ENCODE data around the gene YKT6.
A peak's percentile ranks its signal among the peaks of the same experiment; 100 is the strongest.
"Not testable (repeated sequence)": the region's sequence is repeated elsewhere in the genome, so short reads cannot be mapped to it uniquely, and the experiment has no call there.

YKT6 gene

DNA sequence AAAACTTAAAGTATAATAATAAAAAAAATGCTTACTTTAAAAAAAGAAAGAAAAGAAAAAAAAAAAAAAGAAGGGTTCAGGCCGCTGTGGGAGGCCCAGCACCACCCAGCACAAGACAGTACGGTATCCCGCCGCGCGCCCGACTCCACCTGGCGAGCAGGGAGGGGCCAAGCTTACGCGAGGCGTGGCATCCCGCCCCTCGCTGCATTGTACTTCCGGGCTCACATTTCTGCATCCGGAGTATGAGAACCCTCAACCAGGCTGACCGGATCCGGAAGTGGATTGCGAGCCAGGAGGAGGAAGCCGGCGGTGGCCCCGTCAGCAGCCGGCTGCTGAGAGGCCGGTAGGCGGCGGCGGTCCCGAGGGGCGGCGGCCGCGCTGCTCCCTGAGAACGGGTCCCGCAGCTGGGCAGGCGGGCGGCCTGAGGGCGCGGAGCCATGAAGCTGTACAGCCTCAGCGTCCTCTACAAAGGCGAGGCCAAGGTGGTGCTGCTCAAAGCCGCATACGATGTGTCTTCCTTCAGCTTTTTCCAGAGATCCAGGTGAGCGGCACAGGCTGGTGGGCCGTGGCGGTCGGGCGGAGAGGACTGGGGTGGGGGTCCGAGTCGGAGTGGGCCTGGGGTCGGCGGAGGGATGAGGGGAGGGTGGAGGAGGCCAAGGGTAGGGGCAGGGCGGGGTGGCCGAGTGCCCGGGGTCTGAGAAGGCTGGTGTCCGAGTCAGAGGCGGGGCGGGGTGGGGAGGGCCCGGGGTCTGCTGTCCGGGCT lies at the start of gene YKT6:
Gene YKT6, plus strand, starts transcription at position 280 of the 763 bp plus-strand sequence. Its CDS starts 158 bp downstream, at position 438.
- peak; percentile 94 for DNase-seq (ENCODE audit: low read depth)

DNA sequence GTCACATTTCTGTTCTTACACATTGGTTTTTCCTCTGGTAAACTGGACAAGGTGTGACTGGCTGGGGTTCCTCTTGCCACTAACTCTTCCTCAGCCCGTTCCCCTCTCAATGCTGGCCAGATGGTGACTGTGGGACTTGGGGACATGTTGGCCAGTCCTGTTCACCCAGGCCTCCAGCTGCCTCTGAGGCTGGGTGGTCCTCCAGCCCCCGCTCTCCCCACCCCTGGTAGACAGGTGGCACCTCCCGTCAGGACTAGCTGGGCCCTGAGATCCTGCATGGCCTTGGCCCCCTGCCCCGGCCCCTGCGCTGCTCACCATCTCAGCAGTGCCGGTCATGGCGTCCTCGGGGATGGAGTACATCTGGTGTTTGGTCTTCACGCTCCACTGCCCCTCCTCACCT lies 48.8 kb upstream of the YKT6 start:
- DNase-seq (ENCODE audit: low read depth): no peak

DNA sequence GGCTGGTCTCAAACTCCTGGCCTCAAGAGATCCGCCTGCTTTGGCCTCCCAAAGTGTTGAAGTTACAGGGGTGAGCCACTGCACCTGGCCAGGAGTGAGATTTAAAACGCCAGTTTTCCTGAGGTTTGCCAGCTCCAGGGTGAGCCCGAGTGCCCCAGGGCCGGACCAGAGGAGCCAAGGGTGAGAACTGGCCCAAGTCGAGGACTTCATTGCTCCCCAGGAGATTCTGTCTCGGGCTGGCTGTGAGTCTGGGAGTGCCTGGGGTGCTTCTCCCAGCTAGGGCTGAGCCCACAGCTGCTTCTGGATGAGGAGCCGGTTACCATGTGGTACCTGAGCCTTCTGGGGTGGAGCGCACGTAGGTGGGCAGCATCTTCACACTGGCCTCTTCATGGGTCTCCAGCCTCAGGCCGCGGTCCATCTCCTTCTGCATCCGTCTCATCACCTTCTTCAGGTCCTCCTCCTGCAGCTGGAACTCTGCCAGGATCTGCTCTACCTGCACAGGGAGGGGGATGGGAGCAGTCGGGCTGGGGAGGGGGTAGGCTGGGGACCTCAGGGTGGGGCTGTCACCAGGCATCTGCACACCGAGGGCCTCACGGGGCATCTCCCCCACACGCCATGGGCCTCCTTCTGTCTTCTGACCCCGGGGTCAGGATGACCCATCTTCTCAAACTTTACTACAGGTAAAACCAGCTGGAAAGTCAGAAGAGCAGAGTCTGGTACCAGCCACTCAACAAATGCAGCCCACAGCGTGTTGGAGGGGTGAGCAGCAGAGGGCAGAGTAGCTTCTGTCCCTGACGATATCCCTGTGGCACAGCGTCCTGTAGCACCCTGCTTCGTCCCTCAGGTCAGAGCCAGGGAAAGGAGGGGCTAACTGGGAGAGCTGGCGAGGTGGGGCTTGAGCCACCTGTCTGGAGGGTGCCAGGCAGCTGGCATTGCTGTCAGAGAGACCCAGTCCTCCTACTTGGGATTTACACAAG lies 47.5 kb upstream of the YKT6 start:
- DNase-seq (ENCODE audit: low read depth): no peak

DNA sequence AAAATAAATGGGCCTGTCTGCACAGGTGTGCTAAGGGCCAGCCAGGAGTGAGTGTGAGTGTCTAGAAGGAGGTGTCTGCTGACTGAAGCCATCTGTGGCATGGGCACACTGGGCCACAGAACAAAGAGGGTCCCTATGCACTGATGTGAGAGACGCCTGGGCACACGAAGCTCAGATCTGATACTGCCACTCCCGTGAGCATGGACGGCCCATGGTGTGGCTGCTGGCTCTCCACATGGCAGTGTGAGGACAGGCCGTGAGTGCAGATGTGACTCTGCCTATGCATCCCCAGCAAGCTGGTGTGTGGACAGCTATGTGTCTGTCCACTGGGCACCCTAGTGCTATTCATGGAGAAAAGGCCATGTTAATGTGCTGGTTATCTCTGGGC lies 46.8 kb upstream of the YKT6 start:
- no peak for DNase-seq (ENCODE audit: low read depth)

DNA sequence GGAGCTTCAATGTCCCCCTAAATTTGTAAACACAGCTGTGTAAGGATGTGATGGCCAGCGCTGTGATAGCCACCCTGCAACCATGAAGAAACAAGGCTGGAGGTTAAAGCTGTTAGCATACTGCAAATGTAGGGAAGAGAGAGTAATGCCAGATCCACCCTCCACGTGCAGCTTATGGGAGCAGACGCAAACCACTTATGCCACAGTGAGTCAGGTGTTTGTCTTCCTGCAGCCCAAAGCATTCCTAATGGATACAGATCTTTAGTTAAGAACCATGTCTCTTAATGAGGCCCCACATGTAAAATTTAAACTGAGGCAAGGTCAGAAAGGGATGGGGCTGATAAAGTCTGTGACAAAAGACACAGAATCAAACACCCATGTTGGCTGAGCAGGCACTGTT lies 46.1 kb upstream of the YKT6 start:
- no peak for DNase-seq (ENCODE audit: low read depth)

DNA sequence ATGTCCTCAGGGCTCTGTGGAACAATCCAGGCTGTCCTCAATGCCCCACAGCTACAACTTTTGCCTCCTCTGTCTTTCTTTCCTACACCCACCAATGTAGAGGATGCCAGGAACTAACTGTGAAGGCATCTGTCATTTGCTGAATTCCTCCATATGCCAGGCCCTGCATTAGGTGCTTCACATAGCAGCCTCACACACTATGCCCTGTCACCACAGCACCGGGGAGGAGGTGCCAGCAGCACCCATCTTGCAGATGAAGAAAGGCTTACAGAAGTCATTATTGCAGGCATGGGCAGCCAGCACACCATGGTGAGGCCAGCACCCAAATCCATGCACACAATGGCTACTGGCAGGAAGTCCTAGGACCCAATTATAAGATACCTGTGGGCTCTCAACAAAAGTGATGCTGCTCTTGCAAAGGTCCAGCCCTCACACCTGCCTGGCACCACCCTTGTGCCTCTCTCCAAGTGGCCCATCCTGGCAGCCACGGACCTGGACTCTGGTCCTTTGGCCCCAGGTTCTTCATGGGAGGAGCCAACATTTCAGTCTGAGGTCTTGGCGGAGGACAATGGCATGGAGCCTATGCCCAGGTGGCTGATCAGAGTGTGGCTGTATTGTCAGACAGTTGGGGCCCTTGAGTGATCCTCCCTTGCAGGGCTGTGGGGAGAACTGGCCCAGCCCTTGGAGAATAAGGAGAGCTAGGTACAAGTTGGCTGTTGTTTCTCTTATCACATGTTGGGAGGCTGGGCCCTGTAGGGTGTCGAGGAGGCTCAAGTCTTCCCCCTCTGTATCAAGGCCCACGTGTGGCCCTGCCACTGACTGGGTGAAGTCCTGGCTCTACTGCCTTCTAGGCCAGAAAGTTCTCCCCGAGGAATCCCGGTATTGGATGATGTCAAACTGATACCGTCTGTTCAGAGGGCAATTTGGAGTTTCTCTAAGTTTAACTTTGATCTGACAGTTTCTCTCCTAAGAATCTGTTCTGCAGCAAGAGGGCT lies 45.3 kb upstream of the YKT6 start:
- DNase-seq (ENCODE audit: low read depth): no peak

DNA sequence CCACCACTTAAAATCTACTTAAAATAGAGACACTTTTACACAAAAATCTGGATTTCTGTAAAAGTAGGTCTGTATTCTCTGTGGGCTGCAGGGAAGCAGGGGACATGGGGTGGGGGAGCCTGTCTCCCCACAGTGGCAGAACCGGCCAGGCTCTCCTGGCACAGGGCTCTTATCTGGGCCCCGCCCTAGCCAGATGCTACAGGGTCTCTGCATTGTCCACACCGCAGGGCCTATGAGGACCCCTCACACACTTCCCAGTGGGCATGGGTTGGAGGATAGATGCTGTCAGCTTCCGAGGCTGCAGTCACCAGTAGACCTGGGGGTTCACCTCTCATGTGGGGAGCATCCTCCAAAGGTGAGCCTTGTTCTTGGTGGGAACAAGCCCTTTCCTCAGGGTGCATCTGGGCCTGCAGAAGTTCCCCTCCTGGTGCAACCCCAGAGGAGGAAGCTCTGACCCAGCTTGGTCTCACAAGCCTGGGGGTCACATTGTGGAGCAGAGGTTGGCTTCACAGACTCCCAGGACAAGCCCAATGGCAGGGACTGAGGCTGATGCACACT lies 44.2 kb upstream of the YKT6 start:
- DNase-seq (ENCODE audit: low read depth): no peak

DNA sequence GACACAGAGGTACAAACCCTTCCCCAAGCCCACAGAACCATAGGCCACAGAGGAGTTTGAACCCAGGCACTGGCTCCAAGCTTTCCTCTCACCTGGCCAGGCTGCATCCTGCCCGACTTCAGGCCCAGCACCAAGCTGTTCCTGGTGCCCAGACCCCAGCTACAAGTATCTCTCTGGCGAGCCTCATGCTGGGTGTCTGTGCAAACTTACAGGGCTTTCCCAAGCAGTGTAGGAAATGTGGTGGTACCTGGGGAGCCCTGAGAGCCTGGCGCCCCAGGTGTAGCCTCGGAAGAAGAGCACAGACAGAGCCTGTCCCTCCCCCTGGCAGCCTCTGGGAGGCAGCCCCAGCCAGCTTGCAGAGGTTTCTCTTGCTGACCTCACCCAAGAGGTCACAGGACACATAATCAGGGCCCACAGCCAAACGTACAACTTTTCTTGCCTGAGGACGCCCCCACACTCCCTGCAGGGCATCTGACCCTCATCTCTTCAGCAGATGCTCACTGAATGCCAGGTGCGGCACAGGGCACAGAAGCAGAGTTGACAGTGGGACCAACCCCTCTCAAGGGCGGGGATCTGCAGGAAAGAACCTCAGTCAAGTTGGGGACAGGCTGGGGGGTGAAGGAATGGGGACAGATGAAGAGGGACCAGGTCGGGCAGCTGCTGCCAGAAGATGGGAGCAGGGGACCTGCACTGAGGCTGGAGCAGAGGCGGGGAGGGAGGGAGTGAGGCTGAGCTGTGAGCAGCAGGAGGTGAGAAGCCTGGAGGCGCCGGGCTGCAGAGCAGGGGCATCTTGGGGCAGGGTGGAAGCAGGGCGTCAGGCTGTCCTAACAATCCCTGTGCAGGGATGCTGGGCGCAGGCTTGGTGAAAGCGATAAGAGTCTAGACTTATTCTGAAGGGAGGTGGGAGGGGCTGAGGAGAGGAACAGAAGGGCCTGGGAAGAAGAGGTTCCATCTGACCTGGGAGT lies 43.4 kb upstream of the YKT6 start:
- DNase-seq (ENCODE audit: low read depth): no peak

DNA sequence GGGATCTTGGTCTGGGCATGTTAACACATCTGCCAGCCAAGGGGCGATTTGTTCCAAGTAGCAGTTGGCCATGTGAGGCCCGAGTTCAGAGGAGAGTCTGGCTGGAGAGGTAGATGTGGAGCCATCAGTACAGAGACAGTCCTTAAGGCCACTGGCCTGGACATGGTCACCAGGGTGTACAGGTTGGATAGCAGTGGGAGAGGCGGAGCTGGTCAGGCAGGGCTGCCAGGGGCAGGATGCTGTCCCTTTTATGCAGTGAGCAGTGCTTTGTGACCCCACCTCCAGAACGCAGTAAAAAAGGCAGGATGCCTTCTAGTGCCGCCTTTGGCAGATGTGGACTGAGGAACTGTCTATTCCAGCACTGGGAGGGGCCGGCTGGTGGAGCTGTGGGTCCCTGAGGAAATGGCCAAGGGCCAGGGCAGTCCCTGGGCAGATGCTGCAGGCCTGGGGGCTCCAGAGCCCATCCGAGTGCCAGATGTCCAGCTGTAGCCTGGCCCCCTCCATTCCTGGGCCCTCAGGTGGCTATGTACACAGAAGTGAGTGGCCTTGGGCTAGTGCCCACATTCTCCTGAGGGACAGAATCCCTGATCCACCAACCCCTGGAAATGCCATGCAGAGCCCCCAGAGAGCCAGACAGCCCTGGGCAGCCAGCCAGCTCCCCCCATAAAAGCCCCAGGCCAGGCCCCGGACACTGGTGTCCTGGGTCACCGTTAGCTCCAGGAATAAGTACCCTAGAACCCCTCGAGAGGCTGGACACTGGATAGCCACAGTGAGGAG lies 42.5 kb upstream of the YKT6 start:
- DNase-seq (ENCODE audit: low read depth): no peak

DNA sequence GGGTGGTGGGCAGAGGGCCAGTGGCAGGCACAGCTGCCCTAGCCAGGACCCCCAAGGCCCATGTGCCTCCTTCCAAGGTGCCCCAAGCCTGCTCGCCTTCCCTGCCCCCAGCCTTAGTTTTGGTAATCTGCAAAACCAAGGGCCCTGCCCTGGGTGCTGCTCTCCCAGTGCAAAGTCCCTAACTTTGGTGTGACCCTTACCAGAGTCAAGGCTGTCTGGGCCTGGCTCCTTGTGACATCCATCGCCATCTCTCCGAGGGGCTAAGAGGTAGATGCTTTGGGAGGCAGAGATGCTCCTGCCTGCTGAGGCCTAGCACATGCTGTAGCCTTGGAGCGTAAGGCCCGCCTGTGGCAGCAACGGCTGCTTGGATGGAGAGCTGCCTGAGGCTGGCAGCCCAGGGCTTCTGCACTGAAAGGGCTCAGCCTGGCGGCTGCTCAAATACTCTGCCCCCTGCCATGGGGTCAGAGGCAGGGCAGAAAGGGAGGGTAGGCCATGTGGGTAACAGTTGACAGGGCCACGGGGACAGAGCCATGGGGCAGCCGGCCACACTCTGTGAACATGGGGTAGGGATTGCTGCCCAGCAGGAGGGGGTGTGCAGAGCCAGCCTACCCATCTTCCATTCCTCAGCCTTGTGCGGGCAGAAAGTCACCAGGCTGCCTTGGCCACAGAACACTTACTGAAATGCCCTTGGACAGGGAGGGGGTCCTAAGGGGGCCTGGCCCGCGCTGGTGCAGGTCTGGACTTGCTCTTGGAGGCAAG lies 41.7 kb upstream of the YKT6 start:
- no peak for DNase-seq (ENCODE audit: low read depth)

DNA sequence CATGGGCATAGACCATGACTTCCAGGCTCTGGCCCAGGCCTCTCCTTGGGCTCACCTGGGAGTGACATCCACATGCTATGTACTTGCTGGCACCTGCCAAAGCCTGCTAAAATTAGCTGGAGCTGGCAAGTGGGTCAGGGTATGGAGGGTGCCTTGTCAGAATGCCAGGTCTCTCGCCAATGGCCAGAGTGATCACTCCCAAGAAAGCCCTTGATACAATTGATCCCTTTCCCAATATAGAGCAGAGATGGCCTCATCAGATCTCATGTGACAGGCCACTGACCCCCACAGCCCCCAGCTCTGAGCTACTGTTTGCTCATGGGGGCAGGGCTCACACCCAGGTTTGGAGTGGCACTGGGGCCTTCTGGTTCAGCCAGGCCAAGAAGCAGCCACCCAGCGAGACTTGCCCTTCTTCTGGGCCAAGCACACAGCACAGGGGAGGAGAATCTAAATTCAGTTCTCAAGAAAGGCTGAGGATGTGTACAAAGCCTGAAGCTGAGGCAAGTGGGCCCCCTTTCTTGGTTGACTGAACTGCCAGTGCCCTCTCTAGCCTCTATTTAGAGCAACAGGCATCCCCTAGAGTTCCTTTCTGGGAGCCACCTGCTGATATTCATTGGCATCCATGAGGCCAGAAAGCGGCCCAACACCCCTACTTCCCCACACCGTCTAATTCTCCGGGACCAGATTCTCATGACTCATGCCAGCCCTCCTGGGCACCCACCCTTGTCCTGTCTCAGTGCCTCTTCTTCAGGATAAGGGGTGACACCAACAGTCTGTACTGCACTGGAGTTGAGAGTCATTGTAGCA lies 40.8 kb upstream of the YKT6 start:
- DNase-seq (ENCODE audit: low read depth): no peak

DNA sequence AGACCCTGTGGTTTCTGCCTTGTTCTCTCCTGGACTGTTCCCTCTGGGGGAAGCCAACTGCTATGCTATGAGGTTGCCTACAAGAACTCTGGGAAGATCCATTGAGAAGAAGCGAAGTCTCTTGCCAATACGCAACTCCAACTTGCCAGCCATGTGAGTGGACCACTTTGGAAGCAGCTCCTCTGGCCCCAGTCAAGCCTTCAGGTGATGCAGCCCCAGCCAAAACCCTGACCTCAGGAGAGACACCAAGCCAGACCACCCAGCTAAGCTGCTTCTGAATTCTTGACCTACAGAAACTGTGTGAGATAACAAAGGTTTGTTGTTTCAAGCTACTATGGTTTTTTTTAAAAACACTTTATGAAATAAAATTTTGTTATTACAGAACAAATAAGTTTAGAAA lies 39.4 kb upstream of the YKT6 start:
- DNase-seq (ENCODE audit: low read depth): no peak

DNA sequence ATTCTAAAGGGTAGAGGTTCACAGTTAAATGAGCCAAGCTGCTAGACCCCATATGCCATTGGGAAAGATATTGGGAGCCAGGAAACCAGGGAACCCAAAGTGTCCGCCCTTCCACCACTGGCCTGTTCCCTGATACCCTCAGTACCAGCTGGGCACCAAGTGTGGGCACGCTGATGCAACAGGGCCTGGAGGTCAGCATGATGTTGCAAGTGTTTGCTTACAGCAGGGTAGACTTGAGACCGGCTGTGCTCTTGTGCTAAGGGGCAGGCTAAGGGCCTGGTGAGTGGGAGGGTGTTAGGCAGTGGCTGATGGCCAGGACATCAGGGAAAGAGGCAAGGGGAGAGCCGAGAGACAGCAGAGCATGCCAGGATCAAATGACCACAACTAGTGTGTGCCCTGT lies 38.6 kb upstream of the YKT6 start:
- DNase-seq (ENCODE audit: low read depth): no peak

DNA sequence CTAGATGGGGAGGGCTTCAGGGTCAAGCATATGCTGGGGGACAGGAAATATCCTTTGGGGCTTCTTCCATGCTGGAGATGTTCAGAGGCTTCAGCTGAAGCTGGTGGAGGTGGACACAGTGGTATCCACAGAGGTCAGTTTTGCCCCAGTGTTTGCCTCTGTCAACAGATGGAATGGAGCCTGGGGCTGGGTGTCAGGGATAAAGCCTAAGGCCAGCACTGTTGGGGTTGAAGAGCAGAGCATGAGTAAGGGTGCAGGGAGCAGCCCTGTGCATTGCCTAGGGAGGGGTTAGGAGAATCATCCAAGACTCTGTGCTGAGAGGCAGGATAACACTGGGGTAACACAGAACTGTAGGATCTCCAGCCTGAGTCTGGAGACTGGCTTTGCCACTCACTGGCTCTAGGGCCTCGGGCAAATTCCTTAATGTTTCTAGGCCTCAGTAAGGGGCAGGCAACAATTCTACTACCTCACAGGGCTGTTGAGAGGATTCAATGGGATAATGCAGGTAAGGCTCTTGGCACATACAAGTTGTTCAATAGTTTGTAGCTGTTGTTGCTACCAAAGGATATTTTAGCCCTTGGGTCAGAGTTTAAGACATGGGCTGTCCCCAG lies 37.9 kb upstream of the YKT6 start:
- no peak for DNase-seq (ENCODE audit: low read depth)

DNA sequence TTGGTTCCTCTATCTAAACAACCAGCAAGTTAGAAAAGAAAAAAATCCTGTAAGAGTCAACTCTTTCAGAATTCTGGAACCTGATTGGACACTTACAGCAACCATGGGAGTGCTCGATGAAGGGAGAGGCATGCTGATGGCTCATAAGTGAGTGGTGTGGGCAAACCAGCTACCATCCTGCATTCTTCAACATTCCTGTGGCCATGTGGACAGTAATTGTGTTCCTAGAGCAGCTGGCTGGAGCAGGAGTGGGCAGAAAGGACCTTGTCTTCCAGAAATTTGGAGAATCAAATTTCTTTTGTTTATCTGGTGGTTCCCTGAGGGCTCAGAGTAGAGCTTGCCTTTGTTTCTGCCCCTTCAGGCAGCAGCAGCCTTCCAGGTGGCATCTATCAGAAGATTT lies 37.2 kb upstream of the YKT6 start:
- DNase-seq (ENCODE audit: low read depth): no peak

DNA sequence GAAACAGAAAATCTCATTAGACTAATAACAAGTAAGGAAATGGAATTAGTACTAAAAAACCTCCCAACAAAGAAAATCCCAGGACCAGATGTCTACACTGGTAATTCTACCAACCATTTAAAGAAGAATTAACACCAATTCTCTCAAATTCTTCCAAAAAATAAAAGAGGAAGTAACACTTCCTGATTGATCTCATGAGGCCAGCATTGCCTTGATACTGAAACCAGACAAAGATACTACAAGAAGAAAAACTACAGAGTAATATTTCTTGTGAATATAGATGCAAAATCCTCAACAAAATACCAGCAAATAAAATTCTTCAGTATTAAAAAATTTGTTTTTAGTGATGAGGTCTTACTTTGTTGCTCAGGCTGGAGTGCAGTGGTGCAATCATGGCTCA lies 32.9 kb upstream of the YKT6 start:
- no peak for DNase-seq (ENCODE audit: low read depth)

DNA sequence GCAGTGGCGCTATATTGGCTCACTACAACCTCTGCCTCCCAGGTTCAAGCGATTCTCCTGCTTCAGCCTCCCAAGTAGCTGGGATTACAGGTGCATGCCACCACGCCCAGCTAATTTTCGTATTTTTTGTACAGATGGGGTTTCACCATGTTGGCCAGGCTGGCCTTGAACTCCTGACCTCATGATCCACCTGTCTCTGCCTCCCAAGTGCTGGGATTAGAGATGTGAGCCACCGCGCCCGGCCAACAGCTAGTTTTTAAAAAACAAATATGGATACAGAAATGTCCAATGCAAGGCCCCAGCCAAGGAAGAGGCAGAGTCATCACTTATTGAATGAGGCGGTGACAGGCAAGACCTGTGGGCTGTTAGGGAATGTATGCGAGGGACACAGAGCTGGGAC lies 28.9 kb upstream of the YKT6 start:
- DNase-seq (ENCODE audit: low read depth): not testable (repeated sequence)

DNA sequence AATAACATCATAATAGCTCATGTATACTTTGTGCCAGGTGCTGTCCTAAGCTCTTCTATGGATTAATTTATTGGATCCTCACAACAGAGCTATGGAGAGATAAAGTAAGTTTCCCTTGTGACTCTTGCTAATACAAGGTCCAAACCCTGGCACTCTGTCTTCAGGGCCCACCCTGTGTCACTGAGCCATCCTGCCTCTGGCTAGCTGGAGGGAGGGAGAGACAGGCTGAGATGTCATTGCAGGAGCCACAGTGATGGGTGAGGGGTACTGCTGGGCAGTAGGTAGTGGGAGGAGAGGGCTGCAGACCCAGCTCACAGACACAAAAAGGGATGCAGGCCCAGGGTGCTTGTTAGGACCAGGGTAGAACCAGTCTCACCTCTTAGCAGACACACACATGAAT lies 28.4 kb upstream of the YKT6 start:
- no peak for DNase-seq (ENCODE audit: low read depth)
